PC-3 (cell line): ENCODE data around the gene HERC3.

ENCODE experiments used
- EZH2 ChIP-seq: fragments of 300-600 bp; sonication (generic); IDR thresholded peaks from one replicate; pipeline ENCODE4 v1.6.1; 2017; ENCODE audit warnings: antibody characterized with exemption, mild to moderate bottlenecking, low read length; ENCODE audit not compliant: unreplicated experiment
- TF ChIP-seq, protein P1 (sequence below): fragments of 300-600 bp; sonication (generic); conservative IDR thresholded peaks from 2 replicates; pipeline ENCODE4 v1.5.1; 2017; ENCODE audit warnings: antibody characterized with exemption, low read depth, mild to moderate bottlenecking, low read length

DNA sequence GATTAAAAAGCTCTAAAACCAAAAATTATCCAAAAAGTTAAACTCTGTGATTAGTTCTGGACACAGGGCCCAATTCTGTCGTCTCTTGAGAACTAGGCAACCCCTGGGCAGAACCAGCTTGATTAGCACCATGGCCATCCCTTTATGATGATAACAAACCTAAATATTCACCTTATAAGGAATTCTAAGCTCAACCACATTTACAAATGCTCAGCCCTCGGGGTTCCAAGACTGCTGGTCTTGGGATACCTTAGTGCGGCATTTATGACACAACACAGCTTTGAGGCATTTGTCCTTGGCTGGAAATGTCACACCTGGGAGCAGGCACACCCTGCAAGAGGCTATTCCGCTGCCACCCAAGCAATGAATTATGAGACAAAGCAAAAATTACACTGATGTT, 132.9 kb downstream of the HERC3 start:
- TF ChIP-seq, protein P1, sequence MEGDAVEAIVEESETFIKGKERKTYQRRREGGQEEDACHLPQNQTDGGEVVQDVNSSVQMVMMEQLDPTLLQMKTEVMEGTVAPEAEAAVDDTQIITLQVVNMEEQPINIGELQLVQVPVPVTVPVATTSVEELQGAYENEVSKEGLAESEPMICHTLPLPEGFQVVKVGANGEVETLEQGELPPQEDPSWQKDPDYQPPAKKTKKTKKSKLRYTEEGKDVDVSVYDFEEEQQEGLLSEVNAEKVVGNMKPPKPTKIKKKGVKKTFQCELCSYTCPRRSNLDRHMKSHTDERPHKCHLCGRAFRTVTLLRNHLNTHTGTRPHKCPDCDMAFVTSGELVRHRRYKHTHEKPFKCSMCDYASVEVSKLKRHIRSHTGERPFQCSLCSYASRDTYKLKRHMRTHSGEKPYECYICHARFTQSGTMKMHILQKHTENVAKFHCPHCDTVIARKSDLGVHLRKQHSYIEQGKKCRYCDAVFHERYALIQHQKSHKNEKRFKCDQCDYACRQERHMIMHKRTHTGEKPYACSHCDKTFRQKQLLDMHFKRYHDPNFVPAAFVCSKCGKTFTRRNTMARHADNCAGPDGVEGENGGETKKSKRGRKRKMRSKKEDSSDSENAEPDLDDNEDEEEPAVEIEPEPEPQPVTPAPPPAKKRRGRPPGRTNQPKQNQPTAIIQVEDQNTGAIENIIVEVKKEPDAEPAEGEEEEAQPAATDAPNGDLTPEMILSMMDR = no peak
- TF ChIP-seq EZH2 = no peak
